ENCODE data around the gene TSHZ3. TPM values are rescaled to one million over a fixed set of nuclear protein-coding genes. Genes with fewer than 3 reads are reported as not detected.

TSHZ3 gene
- polyA plus RNA-seq, 1 donor from 2014 or later: 2.4 TPM

DNA sequence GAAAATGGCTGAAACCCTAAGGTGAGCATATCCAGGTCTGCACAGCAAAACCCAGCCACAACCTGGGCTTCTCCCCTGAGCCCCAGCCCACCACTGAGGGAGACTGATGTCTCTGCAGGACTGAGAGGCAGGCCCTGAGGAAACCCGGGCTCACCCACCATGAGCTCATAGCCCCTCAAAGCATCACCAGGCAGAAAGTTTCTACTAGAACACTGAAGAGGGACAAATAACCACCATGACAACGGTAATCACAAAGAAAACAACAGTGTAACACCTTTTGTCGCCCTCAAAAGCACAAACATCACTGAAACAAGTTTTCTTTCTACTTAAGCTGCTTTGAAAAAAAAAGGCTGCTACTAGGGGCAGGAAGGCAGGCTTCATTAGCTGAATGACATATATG lies 29.8 kb downstream of the TSHZ3 start:
- no peak overlapping the region for H3K27ac ChIP-seq (ENCODE audit: low read length)
- no peaks in the 10 kb centered on the region for H3K27me3 ChIP-seq (ENCODE audit: insufficient read depth, low read depth, low read length)
- H3K4me3 ChIP-seq (ENCODE audit: low read length): no peak overlapping the region
- H3K4me2 ChIP-seq (ENCODE audit: low read length): no peak overlapping the region
- no peaks in the 10 kb centered on the region for H3K36me3 ChIP-seq (ENCODE audit: insufficient read depth, low read length)
- H3F3A ChIP-seq (ENCODE audit: insufficient read depth, low read length, poor library complexity, severe bottlenecking): no peaks in the 10 kb centered on the region
- H3K9me3 ChIP-seq (ENCODE audit: low read length): no peaks in the 10 kb centered on the region
- TF ChIP-seq MXI1 (conservative IDR thresholded peaks at IDR 0.05; ENCODE audit: poor library complexity, severe bottlenecking) (no peak), RAD21 (conservative IDR thresholded peaks at IDR 0.05) (no peak), POLR2AphosphoS5 (IDR thresholded peaks at IDR 0.05) (no peak), SMC3 (conservative IDR thresholded peaks at IDR 0.05; ENCODE audit: poor library complexity) (no peak)
- TF ChIP-seq, protein P1, sequence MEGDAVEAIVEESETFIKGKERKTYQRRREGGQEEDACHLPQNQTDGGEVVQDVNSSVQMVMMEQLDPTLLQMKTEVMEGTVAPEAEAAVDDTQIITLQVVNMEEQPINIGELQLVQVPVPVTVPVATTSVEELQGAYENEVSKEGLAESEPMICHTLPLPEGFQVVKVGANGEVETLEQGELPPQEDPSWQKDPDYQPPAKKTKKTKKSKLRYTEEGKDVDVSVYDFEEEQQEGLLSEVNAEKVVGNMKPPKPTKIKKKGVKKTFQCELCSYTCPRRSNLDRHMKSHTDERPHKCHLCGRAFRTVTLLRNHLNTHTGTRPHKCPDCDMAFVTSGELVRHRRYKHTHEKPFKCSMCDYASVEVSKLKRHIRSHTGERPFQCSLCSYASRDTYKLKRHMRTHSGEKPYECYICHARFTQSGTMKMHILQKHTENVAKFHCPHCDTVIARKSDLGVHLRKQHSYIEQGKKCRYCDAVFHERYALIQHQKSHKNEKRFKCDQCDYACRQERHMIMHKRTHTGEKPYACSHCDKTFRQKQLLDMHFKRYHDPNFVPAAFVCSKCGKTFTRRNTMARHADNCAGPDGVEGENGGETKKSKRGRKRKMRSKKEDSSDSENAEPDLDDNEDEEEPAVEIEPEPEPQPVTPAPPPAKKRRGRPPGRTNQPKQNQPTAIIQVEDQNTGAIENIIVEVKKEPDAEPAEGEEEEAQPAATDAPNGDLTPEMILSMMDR (IDR thresholded peaks at IDR 0.05; ENCODE audit: poor library complexity, severe bottlenecking): no peak
- TF ChIP-seq, protein P2, sequence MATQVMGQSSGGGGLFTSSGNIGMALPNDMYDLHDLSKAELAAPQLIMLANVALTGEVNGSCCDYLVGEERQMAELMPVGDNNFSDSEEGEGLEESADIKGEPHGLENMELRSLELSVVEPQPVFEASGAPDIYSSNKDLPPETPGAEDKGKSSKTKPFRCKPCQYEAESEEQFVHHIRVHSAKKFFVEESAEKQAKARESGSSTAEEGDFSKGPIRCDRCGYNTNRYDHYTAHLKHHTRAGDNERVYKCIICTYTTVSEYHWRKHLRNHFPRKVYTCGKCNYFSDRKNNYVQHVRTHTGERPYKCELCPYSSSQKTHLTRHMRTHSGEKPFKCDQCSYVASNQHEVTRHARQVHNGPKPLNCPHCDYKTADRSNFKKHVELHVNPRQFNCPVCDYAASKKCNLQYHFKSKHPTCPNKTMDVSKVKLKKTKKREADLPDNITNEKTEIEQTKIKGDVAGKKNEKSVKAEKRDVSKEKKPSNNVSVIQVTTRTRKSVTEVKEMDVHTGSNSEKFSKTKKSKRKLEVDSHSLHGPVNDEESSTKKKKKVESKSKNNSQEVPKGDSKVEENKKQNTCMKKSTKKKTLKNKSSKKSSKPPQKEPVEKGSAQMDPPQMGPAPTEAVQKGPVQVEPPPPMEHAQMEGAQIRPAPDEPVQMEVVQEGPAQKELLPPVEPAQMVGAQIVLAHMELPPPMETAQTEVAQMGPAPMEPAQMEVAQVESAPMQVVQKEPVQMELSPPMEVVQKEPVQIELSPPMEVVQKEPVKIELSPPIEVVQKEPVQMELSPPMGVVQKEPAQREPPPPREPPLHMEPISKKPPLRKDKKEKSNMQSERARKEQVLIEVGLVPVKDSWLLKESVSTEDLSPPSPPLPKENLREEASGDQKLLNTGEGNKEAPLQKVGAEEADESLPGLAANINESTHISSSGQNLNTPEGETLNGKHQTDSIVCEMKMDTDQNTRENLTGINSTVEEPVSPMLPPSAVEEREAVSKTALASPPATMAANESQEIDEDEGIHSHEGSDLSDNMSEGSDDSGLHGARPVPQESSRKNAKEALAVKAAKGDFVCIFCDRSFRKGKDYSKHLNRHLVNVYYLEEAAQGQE (IDR thresholded peaks at IDR 0.05; ENCODE audit: borderline replicate concordance): no peak
- no peak overlapping the region for H2AFZ ChIP-seq (ENCODE audit: low read depth, low read length)
- H4K20me1 ChIP-seq (ENCODE audit: insufficient read depth): no peaks in the 10 kb centered on the region
- H3K79me2 ChIP-seq (replicated peaks; ENCODE audit: insufficient read depth, low read length): no peaks in the 10 kb centered on the region
- no peaks in the 10 kb centered on the region for H3K9me2 ChIP-seq (ENCODE audit: insufficient read depth, low read length)
- H3K9ac ChIP-seq (ENCODE audit: low read length): no peak overlapping the region

DNA sequence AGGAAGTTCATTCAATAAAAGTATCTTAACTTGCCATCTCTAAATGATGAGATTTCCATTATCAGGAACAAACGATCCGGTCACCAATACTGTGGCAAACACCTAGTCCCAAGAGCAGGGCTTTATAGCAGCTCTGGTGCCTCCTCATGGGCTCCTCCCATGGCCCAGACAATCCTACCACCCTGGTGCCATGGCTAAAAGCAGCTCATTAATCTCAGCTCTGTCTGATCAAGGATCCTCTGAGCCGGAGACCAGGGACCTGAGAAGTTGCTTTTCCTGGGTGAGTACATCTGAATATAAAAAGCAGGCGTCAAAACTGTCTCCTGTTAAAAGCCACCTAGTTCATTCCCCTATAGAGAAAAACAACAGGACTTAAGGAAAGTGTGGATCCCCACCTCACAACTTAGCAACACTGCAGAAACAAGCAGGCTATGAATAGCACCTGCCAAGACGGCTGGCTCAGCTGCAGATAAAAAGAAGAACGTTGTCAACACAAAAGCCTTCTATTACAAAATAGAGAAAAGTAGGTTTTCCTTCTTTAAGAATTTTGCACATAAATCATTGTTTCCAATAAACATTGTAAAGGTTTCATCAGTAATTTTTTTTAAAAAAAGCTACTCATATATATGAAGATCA lies 30.3 kb downstream of the TSHZ3 start:
- Histone ChIP-seq H4K20me1 (ENCODE audit: insufficient read depth) (no peaks in the 10 kb centered on the region), H3K27ac (ENCODE audit: low read length) (no peak overlapping the region), H3K4me3 (ENCODE audit: low read length) (no peak overlapping the region), H3K9ac (ENCODE audit: low read length) (no peak overlapping the region), H3K36me3 (ENCODE audit: insufficient read depth, low read length) (no peaks in the 10 kb centered on the region), H3F3A (ENCODE audit: insufficient read depth, low read length, poor library complexity, severe bottlenecking) (no peaks in the 10 kb centered on the region), H3K79me2 (replicated peaks; ENCODE audit: insufficient read depth, low read length) (no peaks in the 10 kb centered on the region), H2AFZ (ENCODE audit: low read depth, low read length) (no peak overlapping the region), H3K4me2 (ENCODE audit: low read length) (no peak overlapping the region), H3K9me3 (ENCODE audit: low read length) (no peaks in the 10 kb centered on the region), H3K9me2 (ENCODE audit: insufficient read depth, low read length) (no peaks in the 10 kb centered on the region), H3K27me3 (ENCODE audit: insufficient read depth, low read depth, low read length) (no peaks in the 10 kb centered on the region)
- TF ChIP-seq RAD21 (conservative IDR thresholded peaks at IDR 0.05): no peak
- no peak for TF ChIP-seq TAF1 (IDR thresholded peaks at IDR 0.05; ENCODE audit: low read depth)
- no peak for TF ChIP-seq EP300 (conservative IDR thresholded peaks at IDR 0.05; ENCODE audit: poor library complexity, severe bottlenecking)

DNA sequence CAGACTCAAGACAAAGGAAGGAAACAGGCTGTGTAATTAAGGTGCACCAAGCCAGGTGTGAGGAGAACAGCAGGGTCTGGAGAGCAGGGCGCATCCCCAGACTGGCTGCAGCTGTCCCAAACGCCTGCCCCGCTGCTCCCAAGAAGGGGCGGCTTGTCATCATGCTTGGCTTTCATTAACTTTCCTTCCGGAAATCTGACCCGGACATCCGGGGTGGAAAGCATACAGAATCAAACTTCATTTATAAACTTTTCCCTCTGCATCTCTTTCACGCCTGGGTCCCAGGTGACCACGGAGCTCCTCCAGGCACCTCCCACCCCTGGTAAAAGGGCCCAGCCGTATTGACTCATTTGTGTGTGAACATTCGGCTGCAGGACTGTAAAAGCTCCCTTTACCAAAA lies 31.7 kb downstream of the TSHZ3 start:
- H3K4me2 ChIP-seq (ENCODE audit: low read length): no peak overlapping the region
- no peak overlapping the region for H3K4me3 ChIP-seq (ENCODE audit: low read length)
- no peaks in the 10 kb centered on the region for H3K79me2 ChIP-seq (replicated peaks; ENCODE audit: insufficient read depth, low read length)
- H2AFZ ChIP-seq (ENCODE audit: low read depth, low read length): no peak overlapping the region
- no peaks in the 10 kb centered on the region for H3K9me2 ChIP-seq (ENCODE audit: insufficient read depth, low read length)
- peak overlapping the region; percentile 43 for H3K9ac ChIP-seq (ENCODE audit: low read length)
- no peaks in the 10 kb centered on the region for H3K9me3 ChIP-seq (ENCODE audit: low read length)
- no peaks in the 10 kb centered on the region for H3K36me3 ChIP-seq (ENCODE audit: insufficient read depth, low read length)
- no peaks in the 10 kb centered on the region for H3F3A ChIP-seq (ENCODE audit: insufficient read depth, low read length, poor library complexity, severe bottlenecking)
- H3K27ac ChIP-seq (ENCODE audit: low read length): peak overlapping the region; percentile 71
- TF ChIP-seq RAD21 (conservative IDR thresholded peaks at IDR 0.05) (no peak), TAF1 (IDR thresholded peaks at IDR 0.05; ENCODE audit: low read depth) (no peak), MXI1 (conservative IDR thresholded peaks at IDR 0.05; ENCODE audit: poor library complexity, severe bottlenecking) (no peak), EP300 (conservative IDR thresholded peaks at IDR 0.05; ENCODE audit: poor library complexity, severe bottlenecking) (no peak), SMC3 (conservative IDR thresholded peaks at IDR 0.05; ENCODE audit: poor library complexity) (no peak), EZH2 (IDR thresholded peaks at IDR 0.05; ENCODE audit: borderline replicate concordance, insufficient read depth, low read length, poor library complexity, severe bottlenecking) (no peak), POLR2AphosphoS5 (IDR thresholded peaks at IDR 0.05) (no peak)
- TF ChIP-seq, protein P2 (IDR thresholded peaks at IDR 0.05; ENCODE audit: borderline replicate concordance): no peak
- TF ChIP-seq, protein P1 (IDR thresholded peaks at IDR 0.05; ENCODE audit: poor library complexity, severe bottlenecking): no peak
- H3K27me3 ChIP-seq (ENCODE audit: insufficient read depth, low read depth, low read length): no peaks in the 10 kb centered on the region
- H4K20me1 ChIP-seq (ENCODE audit: insufficient read depth): no peaks in the 10 kb centered on the region
